ENCODE measurements around the gene DHH. TPM values are rescaled to one million over a fixed set of nuclear protein-coding genes. Genes with fewer than 3 reads are reported as not detected.
"Not testable (repeated sequence)": the region's sequence is repeated elsewhere in the genome, so short reads cannot be mapped to it uniquely, and the experiment has no call there.

DHH gene
- total RNA-seq: 1 to 10 TPM; 5.4 to 8.1 TPM
- polyA plus RNA-seq (ENCODE audit: insufficient read length in 2 of 2): 1 to 10 TPM; 1.3 to 4.8 TPM
- long read RNA-seq, donor 1, full-length matches to known transcripts: 1 of 1 reads
- long read RNA-seq, donor 1, partial matches to known transcripts: 0 of 1 reads
- long read RNA-seq, donor 1, other reads (novel, unspliced or antisense): 0 of 1 reads
- long read RNA-seq, donor 2: 0 reads
- long read RNA-seq, donor 3, full-length matches to known transcripts: 1 of 1 reads
- long read RNA-seq, donor 3, partial matches to known transcripts: 0 of 1 reads
- long read RNA-seq, donor 3, other reads (novel, unspliced or antisense): 0 of 1 reads
- long read RNA-seq, donor 4: 0 reads

GRCh38 chr12:49094160-49094974 is at the start of gene DHH:
DHH (minus strand) TSS chr12:49094801; CDS start chr12:49094512, 289 bp downstream.
- peak in 2 of 6 donors; percentile 34 to 63 for DNase-seq (ENCODE audit: low read depth in 4 of 6, low spot score in 6 of 6)
- Histone ChIP-seq H3K36me3 (ENCODE audit: control insufficient read depth, insufficient read depth, low read length) (peaks cover 34% of the 10 kb centered on the region), H3K27ac (ENCODE audit: low read depth, low read length) (peak within 1 kb of the TSS; percentile 64), H3K4me3 (ENCODE audit: low read depth, low read length) (peak within 1 kb of the TSS; percentile 53), H3K27me3 (ENCODE audit: control insufficient read depth, insufficient read depth, low read length) (peaks cover 56% of the 10 kb centered on the region), H3K4me1 (ENCODE audit: control insufficient read depth, insufficient read depth, low read length) (peaks cover 59% of the 10 kb centered on the region), H3K9me3 (ENCODE audit: control insufficient read depth, insufficient read depth, low read length) (no peaks in the 10 kb centered on the region)
- 2% methylated on average over 47 of the region's 49 CpGs for WGBS (ENCODE audit: insufficient coverage)

- H3K36me3 ChIP-seq (ENCODE audit: control insufficient read depth, insufficient read depth, low read length): no peaks in the 10 kb centered on the region
- H3K9me3 ChIP-seq (ENCODE audit: control insufficient read depth, insufficient read depth, low read length): no peaks in the 10 kb centered on the region
- DNase-seq (ENCODE audit: low read depth in 4 of 6, low spot score in 6 of 6): no peak
- 74% methylated on average over 2 of the region's 2 CpGs for WGBS (ENCODE audit: insufficient coverage)
- H3K4me3 ChIP-seq (ENCODE audit: low read depth, low read length): no peak overlapping the region
- no peaks in the 10 kb centered on the region for H3K4me1 ChIP-seq (ENCODE audit: control insufficient read depth, insufficient read depth, low read length)
- no peaks in the 10 kb centered on the region for H3K27me3 ChIP-seq (ENCODE audit: control insufficient read depth, insufficient read depth, low read length)
- H3K27ac ChIP-seq (ENCODE audit: low read depth, low read length): no peak overlapping the region
These were observed 49.8 kb upstream of the DHH start for GRCh38 chr12:49144384-49144783.

GRCh38 chr12:49138999-49139398 is 44.4 kb upstream of the DHH start:
- Histone ChIP-seq H3K4me3 (ENCODE audit: low read depth, low read length) (no peak overlapping the region), H3K27me3 (ENCODE audit: control insufficient read depth, insufficient read depth, low read length) (no peaks in the 10 kb centered on the region), H3K27ac (ENCODE audit: low read depth, low read length) (no peak overlapping the region), H3K9me3 (ENCODE audit: control insufficient read depth, insufficient read depth, low read length) (no peaks in the 10 kb centered on the region), H3K36me3 (ENCODE audit: control insufficient read depth, insufficient read depth, low read length) (no peaks in the 10 kb centered on the region), H3K4me1 (ENCODE audit: control insufficient read depth, insufficient read depth, low read length) (no peaks in the 10 kb centered on the region)
- WGBS (ENCODE audit: insufficient coverage): 100% methylated on average over 1 of the region's 2 CpGs
- no peak for DNase-seq (ENCODE audit: low read depth in 4 of 6, low spot score in 6 of 6)

- Histone ChIP-seq H3K4me1 (ENCODE audit: control insufficient read depth, insufficient read depth, low read length) (peaks cover 1% of the 10 kb centered on the region), H3K4me3 (ENCODE audit: low read depth, low read length) (no peak overlapping the region), H3K27me3 (ENCODE audit: control insufficient read depth, insufficient read depth, low read length) (no peaks in the 10 kb centered on the region), H3K27ac (ENCODE audit: low read depth, low read length) (no peak overlapping the region), H3K9me3 (ENCODE audit: control insufficient read depth, insufficient read depth, low read length) (no peaks in the 10 kb centered on the region), H3K36me3 (ENCODE audit: control insufficient read depth, insufficient read depth, low read length) (no peaks in the 10 kb centered on the region)
- WGBS (ENCODE audit: insufficient coverage): no CpG with 5 or more reads among the region's 2 CpGs
- DNase-seq (ENCODE audit: low read depth in 4 of 6, low spot score in 6 of 6): peak in 2 of 6 donors; percentile 8 to 26
These were observed 44.0 kb upstream of the DHH start for GRCh38 chr12:49138587-49138986.

GRCh38 chr12:49137476-49137875 is 42.9 kb upstream of the DHH start:
- Histone ChIP-seq H3K4me1 (ENCODE audit: control insufficient read depth, insufficient read depth, low read length) (peaks cover 3% of the 10 kb centered on the region), H3K4me3 (ENCODE audit: low read depth, low read length) (no peak overlapping the region), H3K27ac (ENCODE audit: low read depth, low read length) (no peak overlapping the region), H3K36me3 (ENCODE audit: control insufficient read depth, insufficient read depth, low read length) (no peaks in the 10 kb centered on the region), H3K9me3 (ENCODE audit: control insufficient read depth, insufficient read depth, low read length) (no peaks in the 10 kb centered on the region), H3K27me3 (ENCODE audit: control insufficient read depth, insufficient read depth, low read length) (no peaks in the 10 kb centered on the region)
- no peak for DNase-seq (ENCODE audit: low read depth in 4 of 6, low spot score in 6 of 6)
- no CpG with 5 or more reads among the region's 1 CpG for WGBS (ENCODE audit: insufficient coverage)

GRCh38 chr12:49136997-49137396 is 42.4 kb upstream of the DHH start:
- H3K9me3 ChIP-seq (ENCODE audit: control insufficient read depth, insufficient read depth, low read length); H3K27me3 ChIP-seq (ENCODE audit: control insufficient read depth, insufficient read depth, low read length); H3K4me3 ChIP-seq (ENCODE audit: low read depth, low read length); DNase-seq (ENCODE audit: low read depth in 4 of 6, low spot score in 6 of 6); H3K4me1 ChIP-seq (ENCODE audit: control insufficient read depth, insufficient read depth, low read length); H3K36me3 ChIP-seq (ENCODE audit: control insufficient read depth, insufficient read depth, low read length); H3K27ac ChIP-seq (ENCODE audit: low read depth, low read length): not testable (repeated sequence)
- WGBS (ENCODE audit: insufficient coverage): no CpG with 5 or more reads among the region's 3 CpGs

- DNase-seq (ENCODE audit: low read depth in 4 of 6, low spot score in 6 of 6): no peak
- Histone ChIP-seq H3K27ac (ENCODE audit: low read depth, low read length) (peak overlapping the region; percentile 67), H3K4me1 (ENCODE audit: control insufficient read depth, insufficient read depth, low read length) (peaks cover 17% of the 10 kb centered on the region), H3K27me3 (ENCODE audit: control insufficient read depth, insufficient read depth, low read length) (no peaks in the 10 kb centered on the region), H3K9me3 (ENCODE audit: control insufficient read depth, insufficient read depth, low read length) (no peaks in the 10 kb centered on the region), H3K36me3 (ENCODE audit: control insufficient read depth, insufficient read depth, low read length) (peaks cover 14% of the 10 kb centered on the region), H3K4me3 (ENCODE audit: low read depth, low read length) (no peak overlapping the region)
- WGBS (ENCODE audit: insufficient coverage): no CpG with 5 or more reads among the region's 10 CpGs
These were observed 39.0 kb upstream of the DHH start for GRCh38 chr12:49133590-49133989.

GRCh38 chr12:49133014-49133413 is 38.4 kb upstream of the DHH start:
- no peaks in the 10 kb centered on the region for H3K27me3 ChIP-seq (ENCODE audit: control insufficient read depth, insufficient read depth, low read length)
- WGBS (ENCODE audit: insufficient coverage): no CpG with 5 or more reads among the region's 5 CpGs
- peaks cover 15% of the 10 kb centered on the region for H3K36me3 ChIP-seq (ENCODE audit: control insufficient read depth, insufficient read depth, low read length)
- DNase-seq (ENCODE audit: low read depth in 4 of 6, low spot score in 6 of 6): peak in 2 of 6 donors; percentile 17 to 34
- H3K4me3 ChIP-seq (ENCODE audit: low read depth, low read length): peak overlapping the region; percentile 4
- peak overlapping the region; percentile 67 for H3K27ac ChIP-seq (ENCODE audit: low read depth, low read length)
- peaks cover 17% of the 10 kb centered on the region for H3K4me1 ChIP-seq (ENCODE audit: control insufficient read depth, insufficient read depth, low read length)
- no peaks in the 10 kb centered on the region for H3K9me3 ChIP-seq (ENCODE audit: control insufficient read depth, insufficient read depth, low read length)

GRCh38 chr12:49131894-49132461 is 37.4 kb upstream of the DHH start:
- H3K27ac ChIP-seq (ENCODE audit: low read depth, low read length): peak overlapping the region; percentile 88
- peaks cover 17% of the 10 kb centered on the region for H3K36me3 ChIP-seq (ENCODE audit: control insufficient read depth, insufficient read depth, low read length)
- peak overlapping the region; percentile 64 for H3K4me3 ChIP-seq (ENCODE audit: low read depth, low read length)
- H3K9me3 ChIP-seq (ENCODE audit: control insufficient read depth, insufficient read depth, low read length): no peaks in the 10 kb centered on the region
- peaks cover 17% of the 10 kb centered on the region for H3K4me1 ChIP-seq (ENCODE audit: control insufficient read depth, insufficient read depth, low read length)
- peak in 1 of 6 donors; percentile 54 for DNase-seq (ENCODE audit: low read depth in 4 of 6, low spot score in 6 of 6)
- H3K27me3 ChIP-seq (ENCODE audit: control insufficient read depth, insufficient read depth, low read length): no peaks in the 10 kb centered on the region
- 3% methylated on average over 4 of the region's 9 CpGs for WGBS (ENCODE audit: insufficient coverage)

Measured in spinal cord (tissue), 10 donors.